ENCODE results near the gene IMMP2L. TPM values are rescaled to one million over a fixed set of nuclear protein-coding genes. Genes with fewer than 3 reads are reported as not detected.

IMMP2L gene
- total RNA-seq, 1 donor from 2014 or later, result 11.9 TPM

DNA sequence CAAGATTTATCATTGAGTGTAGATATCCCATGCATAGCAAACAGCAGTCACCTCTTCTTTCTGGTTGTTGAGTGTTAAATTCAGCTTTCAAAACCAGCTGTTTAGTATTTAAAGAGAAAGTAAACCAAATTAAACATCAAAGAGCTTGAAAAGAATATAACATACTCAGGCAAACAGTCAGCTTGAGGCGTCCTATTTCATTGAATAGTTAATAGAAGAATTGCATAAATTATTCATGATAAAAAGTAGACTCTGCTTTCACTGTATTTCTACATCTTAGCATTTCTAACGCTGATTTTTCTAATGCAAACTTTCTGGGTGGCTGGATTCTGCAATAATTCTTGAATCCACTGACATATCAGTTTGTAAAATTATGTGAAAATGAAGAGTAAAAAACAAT is 935.9 kb downstream of the IMMP2L start:
- peaks cover 4% of the 10 kb centered on the region for H3K4me1 Mint-ChIP-seq
- TF ChIP-seq, protein P1, sequence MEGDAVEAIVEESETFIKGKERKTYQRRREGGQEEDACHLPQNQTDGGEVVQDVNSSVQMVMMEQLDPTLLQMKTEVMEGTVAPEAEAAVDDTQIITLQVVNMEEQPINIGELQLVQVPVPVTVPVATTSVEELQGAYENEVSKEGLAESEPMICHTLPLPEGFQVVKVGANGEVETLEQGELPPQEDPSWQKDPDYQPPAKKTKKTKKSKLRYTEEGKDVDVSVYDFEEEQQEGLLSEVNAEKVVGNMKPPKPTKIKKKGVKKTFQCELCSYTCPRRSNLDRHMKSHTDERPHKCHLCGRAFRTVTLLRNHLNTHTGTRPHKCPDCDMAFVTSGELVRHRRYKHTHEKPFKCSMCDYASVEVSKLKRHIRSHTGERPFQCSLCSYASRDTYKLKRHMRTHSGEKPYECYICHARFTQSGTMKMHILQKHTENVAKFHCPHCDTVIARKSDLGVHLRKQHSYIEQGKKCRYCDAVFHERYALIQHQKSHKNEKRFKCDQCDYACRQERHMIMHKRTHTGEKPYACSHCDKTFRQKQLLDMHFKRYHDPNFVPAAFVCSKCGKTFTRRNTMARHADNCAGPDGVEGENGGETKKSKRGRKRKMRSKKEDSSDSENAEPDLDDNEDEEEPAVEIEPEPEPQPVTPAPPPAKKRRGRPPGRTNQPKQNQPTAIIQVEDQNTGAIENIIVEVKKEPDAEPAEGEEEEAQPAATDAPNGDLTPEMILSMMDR (conservative IDR thresholded peaks at IDR 0.05), result no peak
- no peaks in the 10 kb centered on the region for H3K36me3 Mint-ChIP-seq (ENCODE audit: low read depth)
- no peaks in the 10 kb centered on the region for H3K27me3 Mint-ChIP-seq (ENCODE audit: low read depth)
- H3K9me3 Mint-ChIP-seq, result peaks cover 3% of the 10 kb centered on the region
- DNase-seq (ENCODE audit: low read depth, low spot score), result no peak
- no peak overlapping the region for H3K4me3 Mint-ChIP-seq
- H3K27ac Mint-ChIP-seq (ENCODE audit: unreplicated experiment), result no peak overlapping the region

DNA sequence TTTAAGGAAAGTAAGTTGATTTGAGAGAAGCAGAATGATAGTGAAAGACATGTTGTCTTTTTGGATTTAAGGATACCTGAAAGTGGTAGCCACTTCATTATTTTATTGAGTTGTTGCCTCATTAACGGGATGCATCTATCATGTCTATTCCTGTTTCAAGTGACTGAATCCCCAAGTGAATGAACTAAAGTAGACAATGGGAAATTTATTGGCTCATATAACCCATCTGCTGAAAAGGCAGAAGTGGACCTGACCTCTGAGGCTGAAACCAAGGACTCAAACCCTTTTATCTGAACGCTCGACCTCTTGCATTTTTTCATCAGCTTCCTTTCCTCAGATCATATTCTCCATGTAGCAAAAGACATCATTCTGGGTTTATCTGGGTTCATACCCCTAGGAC is 937.0 kb downstream of the IMMP2L start:
- no peak overlapping the region for H3K4me3 Mint-ChIP-seq
- H3K36me3 Mint-ChIP-seq (ENCODE audit: low read depth), result no peaks in the 10 kb centered on the region
- peaks cover 4% of the 10 kb centered on the region for H3K4me1 Mint-ChIP-seq
- TF ChIP-seq, protein P1 (conservative IDR thresholded peaks at IDR 0.05), result no peak
- no peak overlapping the region for H3K27ac Mint-ChIP-seq (ENCODE audit: unreplicated experiment)
- no peaks in the 10 kb centered on the region for H3K27me3 Mint-ChIP-seq (ENCODE audit: low read depth)
- no peak for DNase-seq (ENCODE audit: low read depth, low spot score)
- peaks cover 3% of the 10 kb centered on the region for H3K9me3 Mint-ChIP-seq

DNA sequence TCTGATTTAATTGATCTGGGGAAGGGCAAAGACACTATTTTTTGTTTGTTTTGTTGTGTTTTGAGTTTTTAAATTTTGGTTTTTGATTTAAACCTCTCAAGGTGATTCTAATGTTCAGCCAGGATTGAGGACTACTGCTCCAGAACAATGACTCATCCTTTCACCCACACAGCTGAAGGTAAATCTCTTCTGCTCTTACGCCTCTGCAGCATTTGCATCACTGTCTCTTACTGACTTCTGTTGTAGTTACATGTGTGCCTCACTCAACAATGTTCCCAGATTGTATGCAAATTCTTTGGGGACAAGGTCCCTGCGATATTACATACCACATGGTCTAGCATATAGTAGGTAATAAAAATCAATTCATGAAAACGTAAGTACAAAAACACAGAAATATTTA is 938.9 kb downstream of the IMMP2L start:
- no peak overlapping the region for H3K27ac Mint-ChIP-seq (ENCODE audit: unreplicated experiment)
- TF ChIP-seq, protein P1 (conservative IDR thresholded peaks at IDR 0.05), result no peak
- H3K4me3 Mint-ChIP-seq, result no peak overlapping the region
- peaks cover 4% of the 10 kb centered on the region for H3K4me1 Mint-ChIP-seq
- no peaks in the 10 kb centered on the region for H3K36me3 Mint-ChIP-seq (ENCODE audit: low read depth)
- peaks cover 3% of the 10 kb centered on the region for H3K9me3 Mint-ChIP-seq
- no peak for DNase-seq (ENCODE audit: low read depth, low spot score)
- H3K27me3 Mint-ChIP-seq (ENCODE audit: low read depth), result no peaks in the 10 kb centered on the region

DNA sequence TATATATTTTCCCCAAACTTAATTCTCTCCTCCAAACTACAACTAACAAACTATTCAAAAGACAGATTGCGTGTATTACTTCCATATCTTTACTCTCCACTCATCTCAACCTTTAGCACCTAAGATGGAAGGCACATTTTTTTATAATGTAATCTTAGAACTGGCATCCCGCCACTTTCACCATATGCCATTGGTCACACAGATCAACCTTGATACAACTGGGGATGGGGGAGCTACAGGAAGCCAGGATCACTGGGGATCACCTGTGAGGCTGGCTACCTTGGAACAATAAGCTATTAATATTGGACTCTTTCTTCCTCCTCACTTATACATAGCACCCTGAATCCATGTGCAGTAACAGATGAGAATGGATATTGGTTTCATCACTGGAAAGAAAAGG is 941.0 kb downstream of the IMMP2L start:
- peaks cover 4% of the 10 kb centered on the region for H3K4me1 Mint-ChIP-seq
- no peak for DNase-seq (ENCODE audit: low read depth, low spot score)
- TF ChIP-seq, protein P1 (conservative IDR thresholded peaks at IDR 0.05), result no peak
- no peaks in the 10 kb centered on the region for H3K27me3 Mint-ChIP-seq (ENCODE audit: low read depth)
- H3K27ac Mint-ChIP-seq (ENCODE audit: unreplicated experiment), result no peak overlapping the region
- no peak overlapping the region for H3K4me3 Mint-ChIP-seq
- no peaks in the 10 kb centered on the region for H3K36me3 Mint-ChIP-seq (ENCODE audit: low read depth)
- H3K9me3 Mint-ChIP-seq, result peaks cover 6% of the 10 kb centered on the region

DNA sequence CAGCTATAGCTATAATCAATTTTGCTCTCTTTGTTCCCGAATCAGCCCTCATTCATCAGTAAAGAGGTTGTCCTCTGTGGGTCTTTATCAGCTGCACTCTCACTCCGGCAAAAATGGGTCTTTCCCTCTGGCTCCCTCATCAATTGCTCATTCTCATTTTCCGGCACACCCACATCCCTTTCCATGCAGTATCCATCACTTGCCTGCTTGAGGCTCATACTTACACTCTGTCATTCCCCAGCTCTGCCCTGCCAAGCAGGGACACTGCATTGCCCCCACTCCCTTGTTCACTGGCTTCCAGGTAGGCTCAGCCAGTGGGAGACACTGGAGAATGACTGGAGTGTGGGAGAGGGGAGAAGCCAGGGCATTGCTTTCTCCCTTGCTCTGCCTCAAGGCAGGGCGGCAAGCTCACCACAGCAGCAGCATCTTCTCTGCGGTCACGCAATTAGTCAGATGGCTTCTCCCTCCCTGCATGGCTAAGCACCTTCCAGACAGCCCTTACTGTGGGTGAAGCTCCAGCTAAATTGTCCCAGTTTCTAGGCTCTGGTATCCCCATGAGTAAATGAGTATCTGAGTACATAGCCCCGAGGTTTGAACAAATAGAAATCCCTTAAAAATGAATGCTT is 942.1 kb downstream of the IMMP2L start:
- DNase-seq (ENCODE audit: low read depth, low spot score), result no peak
- Mint-ChIP-seq H3K36me3 (ENCODE audit: low read depth) (no peaks in the 10 kb centered on the region), H3K9me3 (peaks cover 3% of the 10 kb centered on the region), H3K27me3 (ENCODE audit: low read depth) (no peaks in the 10 kb centered on the region), H3K4me1 (no peaks in the 10 kb centered on the region), H3K4me3 (no peak overlapping the region), H3K27ac (ENCODE audit: unreplicated experiment) (no peak overlapping the region)
- TF ChIP-seq, protein P1 (conservative IDR thresholded peaks at IDR 0.05), result no peak
